GM21529 (cell line): ENCODE data around the gene WDR89.
"Not testable (repeated sequence)": the region's sequence is repeated elsewhere in the genome, so short reads cannot be mapped to it uniquely, and the experiment has no call there.

ENCODE experiments used
- ATAC-seq: cut with Tn5 transposase; IDR thresholded peaks from one replicate; pipeline ENCODE4 v1.9.1; 2021; ENCODE audit not compliant: unreplicated experiment

Gene WDR89

DNA sequence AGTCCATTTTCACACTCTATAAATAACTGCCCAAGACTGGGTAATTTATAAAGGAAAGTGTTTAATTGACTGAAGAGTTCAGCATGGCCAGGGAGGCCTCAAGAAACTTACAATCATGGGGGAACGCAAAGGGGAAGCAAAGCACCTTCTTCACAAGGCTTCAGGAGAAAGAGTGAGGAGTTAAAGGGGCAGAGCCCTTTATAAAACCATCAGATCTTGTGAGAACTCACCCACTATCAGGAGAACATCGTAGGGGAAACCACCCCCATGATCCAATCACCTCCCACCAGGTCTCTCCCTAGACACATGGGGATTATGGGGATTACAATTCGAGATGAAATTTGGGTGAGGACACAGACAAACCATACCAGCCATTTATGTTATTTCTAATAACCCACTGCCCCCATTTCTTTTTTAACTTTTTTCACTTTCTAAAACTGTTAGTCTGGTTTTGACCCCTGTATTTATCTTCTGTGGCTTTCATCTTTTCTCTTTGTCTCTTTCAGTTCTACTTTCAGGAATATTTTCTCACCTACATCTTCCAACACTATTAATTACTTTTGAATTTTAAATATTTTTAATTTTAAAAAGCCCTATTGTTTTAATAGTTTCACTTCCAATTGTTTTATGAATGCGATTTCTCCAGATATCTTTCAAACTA is 44.5 kb downstream of the WDR89 start:
- ATAC-seq, result no peak

DNA sequence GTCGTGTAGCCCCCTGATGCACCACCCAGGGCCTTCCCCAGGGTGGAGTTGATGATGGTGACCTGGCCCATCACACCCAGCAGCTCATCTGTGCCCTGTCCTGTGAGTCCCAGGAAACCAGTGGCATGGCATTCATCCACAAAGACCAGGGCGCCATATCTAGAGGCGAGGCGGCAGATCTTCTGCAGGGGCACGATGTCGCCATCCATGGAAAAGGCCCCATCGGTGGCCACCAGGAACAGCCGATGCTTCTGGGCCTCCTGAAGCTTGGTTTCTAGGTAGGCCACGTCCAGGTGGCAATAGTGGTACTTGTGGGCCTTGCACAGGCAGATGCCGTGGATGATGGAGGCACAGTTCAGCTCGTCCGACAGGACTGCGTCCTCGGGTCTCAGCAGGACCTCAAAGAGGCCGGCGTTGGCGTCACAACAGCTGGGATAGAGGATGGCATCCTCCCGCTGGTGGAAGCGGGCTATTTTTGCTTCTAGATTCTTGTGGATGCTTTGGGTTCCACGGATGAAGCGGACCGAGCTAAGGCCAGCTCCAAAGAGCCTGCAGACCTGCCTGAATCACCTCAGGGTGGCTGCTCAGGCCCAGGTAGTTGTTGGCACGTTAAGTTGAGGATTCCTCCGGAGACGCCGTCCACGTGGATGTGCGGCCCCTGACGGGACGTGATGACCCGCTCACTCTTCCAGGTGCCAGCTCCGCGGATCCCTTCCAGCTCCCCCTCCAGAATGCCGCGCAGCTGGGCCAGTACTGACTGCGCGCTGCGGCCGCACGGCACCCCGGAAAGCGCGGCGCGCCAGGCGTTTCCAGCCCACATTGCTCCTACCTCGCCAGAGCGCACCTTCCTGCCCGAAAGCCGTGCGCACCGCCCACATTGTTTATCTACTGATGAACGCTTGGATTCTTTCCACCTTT is 47.0 kb downstream of the WDR89 start:
- no peak for ATAC-seq

DNA sequence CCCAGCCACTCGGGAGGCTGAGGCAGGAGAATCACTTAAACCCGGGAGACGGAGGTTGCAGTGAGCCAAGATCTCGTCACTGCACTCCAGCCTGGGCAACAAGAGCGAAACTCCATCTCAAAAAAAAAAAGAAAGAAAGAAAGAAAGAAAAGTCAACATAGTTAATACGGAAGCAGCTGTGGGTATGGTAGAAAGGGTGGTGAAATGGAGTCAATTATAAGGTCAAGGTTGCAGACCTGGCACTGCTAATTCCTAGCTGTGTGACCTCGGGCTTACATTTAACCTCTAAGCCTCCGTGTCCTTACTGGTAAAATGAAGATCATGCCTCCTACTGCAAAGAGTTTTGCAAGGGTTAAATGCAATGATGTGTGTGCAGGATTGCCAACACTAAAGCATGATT is 58.6 kb downstream of the WDR89 start:
- ATAC-seq, result not testable (repeated sequence)

DNA sequence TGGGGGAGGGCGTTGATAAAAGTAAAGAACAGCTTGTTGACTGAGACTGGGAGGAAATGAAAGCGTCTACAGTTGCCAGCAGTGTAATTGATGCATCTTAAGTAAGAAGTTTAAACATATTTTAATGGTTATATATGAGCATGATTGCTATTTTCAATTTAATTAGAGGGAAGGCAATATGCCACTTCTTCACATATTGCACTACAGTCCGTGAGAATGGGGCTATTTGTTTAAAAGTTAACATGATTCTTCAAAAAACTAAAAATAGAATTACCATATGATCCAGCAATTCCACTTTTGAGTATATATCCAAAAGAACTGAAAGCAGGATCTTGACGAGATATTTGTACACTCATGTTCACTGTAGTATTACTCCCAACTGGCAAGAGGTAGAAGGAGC is 60.2 kb downstream of the WDR89 start:
- ATAC-seq, result no peak

DNA sequence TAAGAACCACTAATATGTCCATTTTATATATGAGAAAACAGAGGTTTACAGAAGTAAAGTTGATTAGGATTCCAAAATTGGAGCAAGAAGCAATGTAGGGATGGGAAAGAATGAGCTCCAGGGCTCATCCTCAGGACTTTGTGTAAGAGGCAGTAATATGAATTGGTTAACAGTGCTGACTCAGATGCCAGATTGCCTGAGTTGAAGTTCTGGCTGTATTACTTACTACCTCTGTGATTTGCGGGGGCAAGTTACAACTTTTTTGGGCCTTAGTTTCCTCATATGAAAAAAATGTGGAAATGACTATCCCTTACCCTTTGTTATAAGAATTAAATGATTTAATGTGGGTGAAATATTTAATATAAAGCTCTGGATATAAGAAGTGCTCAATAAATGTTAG is 63.4 kb downstream of the WDR89 start:
- no peak for ATAC-seq

DNA sequence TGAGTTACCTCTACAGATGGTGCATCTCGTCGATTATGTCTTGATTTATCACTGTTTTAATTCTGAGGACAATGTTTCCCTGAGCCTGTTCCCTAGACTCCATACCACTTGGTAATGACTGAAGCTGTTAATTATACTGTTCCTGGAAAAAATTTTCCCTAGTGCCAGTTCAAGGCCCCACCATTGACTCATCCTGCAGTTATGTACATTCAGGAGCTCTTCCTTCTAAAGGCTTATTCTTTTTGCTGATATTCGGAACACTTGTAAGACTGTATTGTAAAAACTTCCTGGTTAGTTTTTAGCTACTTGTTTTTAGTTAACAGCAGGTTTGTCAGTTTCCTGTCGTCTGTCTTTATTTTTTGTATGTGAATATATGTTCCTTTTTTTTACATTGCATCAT is 68.1 kb downstream of the WDR89 start:
- no peak for ATAC-seq

DNA sequence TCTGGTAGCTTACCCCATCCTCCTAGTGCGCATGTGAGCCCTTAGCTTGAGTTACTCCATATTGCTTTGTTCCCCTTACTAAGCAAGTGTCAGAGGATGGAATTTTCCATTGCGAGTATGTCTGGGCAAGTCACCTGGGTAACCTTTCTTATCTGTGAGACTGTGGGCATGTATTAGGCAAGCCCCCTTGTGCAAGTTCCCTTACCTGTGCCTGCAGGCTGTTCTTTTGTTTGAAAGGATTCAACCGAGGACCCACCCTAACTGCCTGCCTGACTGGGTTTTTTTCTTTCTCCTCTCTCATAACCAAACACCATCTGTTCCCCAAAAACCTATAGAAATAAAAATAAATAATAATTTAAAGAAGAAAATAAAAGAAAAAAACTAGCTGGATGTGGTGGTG is 76.2 kb downstream of the WDR89 start:
- ATAC-seq, result no peak

DNA sequence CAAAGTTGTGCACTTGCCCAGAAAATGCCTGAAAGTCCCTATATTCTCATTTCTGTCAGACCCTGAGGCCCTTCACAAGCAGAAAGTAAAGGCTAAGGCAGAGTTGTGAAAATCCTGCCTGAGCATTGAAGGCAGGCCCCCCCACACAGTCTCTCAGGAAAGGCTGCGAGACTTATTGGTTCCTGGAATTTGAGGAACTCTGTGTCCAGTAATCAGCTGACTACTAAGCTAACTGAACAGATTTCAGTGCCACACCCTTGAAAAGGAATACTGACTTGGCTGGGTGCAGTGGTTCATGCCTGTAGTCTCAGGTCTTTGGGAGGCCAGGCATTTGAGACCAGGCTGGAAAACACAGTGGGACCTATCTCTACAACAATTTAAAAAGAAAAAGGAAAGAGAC is 77.4 kb downstream of the WDR89 start:
- no peak for ATAC-seq

DNA sequence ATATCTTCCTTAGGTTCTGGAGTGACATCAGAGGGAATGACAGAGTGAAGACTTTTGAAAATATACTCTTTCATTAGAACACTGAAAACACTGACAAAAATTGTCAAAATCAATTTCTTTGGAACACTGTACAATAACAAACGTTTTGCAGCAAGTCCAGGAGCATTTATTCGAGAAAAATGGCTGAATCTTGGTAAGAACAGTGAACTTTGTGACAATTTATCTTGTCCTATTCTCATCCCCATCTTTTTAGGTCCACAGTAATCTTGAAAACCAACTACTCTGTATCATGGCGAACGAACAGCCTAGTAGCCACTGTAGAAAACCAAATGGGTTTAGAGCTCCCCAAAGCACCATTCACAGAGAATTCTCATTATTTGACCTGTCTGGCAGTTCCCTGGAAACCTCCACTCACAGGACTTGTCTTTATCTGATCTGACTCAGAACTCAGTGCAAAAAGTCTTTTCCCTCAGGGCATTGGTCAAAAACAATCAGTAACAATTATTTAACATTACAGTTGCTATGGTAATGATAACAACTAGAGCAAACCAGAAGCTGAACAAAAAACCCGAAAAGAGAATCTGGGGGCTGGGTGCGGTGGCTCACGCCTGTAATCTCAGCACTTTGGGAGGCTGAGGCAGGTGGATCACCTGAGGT is 78.2 kb downstream of the WDR89 start:
- no peak for ATAC-seq

DNA sequence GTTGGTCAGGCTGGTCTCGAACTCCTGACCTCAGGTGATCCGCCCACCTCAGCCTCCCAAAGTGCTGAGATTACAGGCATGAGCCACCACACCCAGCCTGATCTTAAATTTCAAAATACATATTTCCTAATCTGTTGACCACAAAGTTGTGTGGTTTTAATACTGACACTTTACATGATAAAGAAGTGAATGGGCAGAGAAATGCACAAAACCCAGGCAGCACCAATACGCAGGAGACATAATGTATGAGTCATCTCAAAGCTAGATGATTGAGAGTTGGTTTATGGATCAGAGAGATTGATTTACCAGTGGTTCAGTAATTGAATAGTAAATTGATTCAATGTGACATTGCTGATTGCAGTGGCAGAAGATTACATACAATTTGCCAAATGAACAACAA is 79.3 kb downstream of the WDR89 start:
- ATAC-seq, result no peak

DNA sequence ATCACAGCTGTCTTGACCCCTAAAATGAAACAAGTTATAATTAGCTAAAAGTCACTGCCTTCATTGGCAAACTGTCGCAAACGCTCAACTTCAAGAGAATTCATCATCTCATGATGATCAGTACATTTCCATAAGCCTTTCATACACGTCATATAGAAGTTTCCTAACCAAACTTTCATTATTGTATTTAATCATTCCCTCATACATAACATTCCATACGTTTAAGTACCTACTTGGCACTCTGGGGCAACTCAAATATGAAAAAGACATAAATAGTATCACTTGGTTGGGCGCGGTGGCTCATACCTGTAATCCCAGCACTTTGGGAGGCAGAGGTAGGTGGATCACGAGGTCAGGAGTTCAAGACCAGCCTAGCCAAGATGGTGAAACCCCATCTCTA is 86.1 kb downstream of the WDR89 start:
- ATAC-seq, result no peak

DNA sequence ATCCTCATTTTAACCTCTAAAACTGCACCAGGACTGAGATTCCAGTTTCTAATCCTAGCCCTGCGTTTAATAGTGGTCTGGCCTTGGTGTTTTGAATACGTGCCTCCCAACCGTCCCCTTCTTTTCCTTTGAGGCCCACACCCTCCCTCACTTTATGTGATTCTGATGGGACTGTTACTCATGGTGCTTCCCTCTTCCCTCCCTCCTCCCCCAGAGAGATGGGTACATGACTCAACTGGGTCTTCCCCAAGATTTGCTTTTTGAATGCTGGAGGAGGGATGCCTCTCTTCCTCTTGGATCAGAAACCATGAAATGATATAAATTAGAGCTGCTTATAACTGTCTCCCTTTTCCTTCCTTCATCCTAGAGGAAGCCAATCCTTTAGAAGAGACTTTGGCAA is 90.3 kb downstream of the WDR89 start:
- ATAC-seq, result peak; percentile 48

DNA sequence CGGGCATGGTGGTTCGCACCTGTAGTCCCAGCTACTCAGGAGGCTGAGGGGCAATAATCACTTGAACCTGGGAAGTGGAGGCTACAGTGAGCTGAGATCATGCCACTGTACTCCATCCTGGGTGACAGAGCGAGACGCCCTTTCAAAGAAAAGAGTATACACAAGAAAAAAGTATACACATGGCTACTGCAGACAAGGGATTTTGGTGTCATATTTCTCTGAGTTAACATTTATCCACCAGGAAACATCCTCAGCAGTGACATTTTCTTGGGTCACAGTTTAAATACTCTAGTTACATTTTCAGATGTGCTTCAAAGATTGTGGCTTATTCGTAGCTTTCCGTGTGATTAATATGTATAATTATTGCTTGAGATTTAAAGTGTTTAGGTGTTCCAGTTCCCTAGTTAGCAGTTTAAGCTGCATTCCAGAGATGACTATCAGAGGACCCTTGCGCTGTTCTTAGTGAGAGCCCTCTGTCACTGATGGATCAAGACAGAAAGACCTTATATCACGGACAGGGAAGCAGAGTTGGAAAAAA is 93.8 kb downstream of the WDR89 start:
- ATAC-seq, result no peak
